Parathyroid adenoma (tissue), 2 donors: ENCODE data around the gene BCOR.

Experiments
- H2AFZ ChIP-seq: fragments of 300-600 bp; sonication (generic); one replicate; pipeline ENCODE4 v1.7.0; 2017; ENCODE audit warnings: antibody characterized with exemption, mild to moderate bottlenecking
- H3K27ac ChIP-seq: fragments of 300-600 bp; sonication (generic); one replicate; pipeline ENCODE4 v1.7.0; 2017
- H3K27me3 ChIP-seq: fragments of 300-600 bp; sonication (generic); one replicate; pipeline ENCODE4 v1.7.0; 2017; ENCODE audit warnings: low read length; ENCODE audit not compliant: control insufficient read depth, insufficient read depth
- H3K36me3 ChIP-seq: fragments of 300-600 bp; sonication (generic); one replicate; pipeline ENCODE4 v1.7.0; 2017; ENCODE audit warnings: low read length; ENCODE audit not compliant: control insufficient read depth, insufficient read depth
- H3K4me1 ChIP-seq: fragments of 300-600 bp; sonication (generic); one replicate; pipeline ENCODE4 v1.7.0; 2017; ENCODE audit warnings: control low read depth
- H3K4me2 ChIP-seq: fragments of 300-600 bp; sonication (generic); one replicate; pipeline ENCODE4 v1.7.0; 2017; ENCODE audit warnings: low read length
- H3K4me3 ChIP-seq: fragments of 300-600 bp; sonication (generic); one replicate; pipeline ENCODE4 v1.7.0; 2017; ENCODE audit warnings: low read depth, low read length
- H3K79me2 ChIP-seq: fragments of 300-600 bp; sonication (generic); one replicate; pipeline ENCODE4 v1.7.0; 2017; ENCODE audit warnings: control low read depth
- H3K9ac ChIP-seq: fragments of 300-600 bp; sonication (generic); one replicate; pipeline ENCODE4 v1.7.0; 2017; ENCODE audit warnings: mild to moderate bottlenecking
- H3K9me3 ChIP-seq: fragments of 300-600 bp; sonication (generic); one replicate; pipeline ENCODE4 v1.7.0; 2017; ENCODE audit warnings: low read length; ENCODE audit not compliant: control insufficient read depth
- CTCF ChIP-seq: fragments of 300-600 bp; sonication (generic); IDR thresholded peaks from one replicate; pipeline ENCODE4 v1.7.0; 2017; ENCODE audit warnings: antibody characterized with exemption, mild to moderate bottlenecking
- donor health status: primary hyperparathyroidism.

Gene BCOR

DNA sequence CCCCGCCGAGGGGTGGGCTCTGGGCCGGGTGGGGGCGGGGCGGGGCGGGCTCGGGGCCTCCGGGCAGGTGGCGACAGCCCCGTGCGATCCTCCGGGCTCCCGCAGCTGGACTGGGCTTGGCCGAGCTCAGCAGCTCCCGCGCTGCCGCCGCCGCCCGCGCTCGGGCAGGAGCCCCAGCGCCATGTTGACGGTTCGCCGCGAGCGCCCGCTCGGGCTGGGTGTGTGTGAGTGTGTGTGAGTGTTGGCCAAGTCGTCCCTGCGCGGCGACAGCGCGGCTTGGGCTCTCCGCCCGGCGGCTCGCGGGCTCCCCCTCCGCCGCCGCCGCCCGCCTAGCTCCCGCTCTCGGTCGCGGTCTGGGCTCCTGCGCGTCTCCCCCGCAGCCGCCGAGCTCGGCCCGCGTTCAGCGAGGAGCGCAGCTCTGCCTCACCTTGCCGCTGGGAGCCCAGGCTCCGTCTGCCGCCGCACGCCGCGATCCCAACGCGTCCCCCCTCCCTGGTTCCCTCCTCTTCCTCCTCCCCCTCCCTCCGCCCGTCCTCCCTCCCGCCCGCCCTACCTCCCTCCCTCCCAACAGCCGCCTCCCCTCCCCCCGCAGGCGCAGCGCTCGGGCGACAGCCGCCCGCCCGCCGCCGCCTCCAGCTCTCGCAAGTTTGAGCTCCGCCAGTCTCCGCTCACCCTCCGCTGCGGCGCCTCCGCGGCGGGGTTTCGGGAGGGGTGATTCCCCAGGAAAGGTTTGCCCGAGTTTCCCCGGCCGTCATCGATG, at the start of gene BCOR:
Gene BCOR, minus strand, starts transcription at position 455 of the 760 bp plus-strand sequence. CDS start 20,029 bp downstream, outside the sequence.
- H3K9me3 ChIP-seq, result no peaks in the 10 kb centered on the region
- no peaks in the 10 kb centered on the region for H3K4me1 ChIP-seq
- H3K4me2 ChIP-seq, result peak within 1 kb of the TSS; percentile 70
- H3K27me3 ChIP-seq, result no peaks in the 10 kb centered on the region
- no peaks in the 10 kb centered on the region for H3K36me3 ChIP-seq
- peaks cover 4% of the 10 kb centered on the region for H3K79me2 ChIP-seq
- peak within 1 kb of the TSS; percentile 60 for H3K4me3 ChIP-seq
- H3K9ac ChIP-seq, result no peak within 1 kb of the TSS
- H2AFZ ChIP-seq, result peak within 1 kb of the TSS; percentile 62
- H3K27ac ChIP-seq, result peak within 1 kb of the TSS; percentile 83
- no peak for TF ChIP-seq CTCF

- Histone ChIP-seq H3K9me3 (no peaks in the 10 kb centered on the region), H2AFZ (no peak overlapping the region), H3K9ac (no peak overlapping the region), H3K4me2 (no peak overlapping the region), H3K4me3 (no peak overlapping the region), H3K4me1 (no peaks in the 10 kb centered on the region), H3K36me3 (no peaks in the 10 kb centered on the region), H3K27ac (no peak overlapping the region), H3K79me2 (no peaks in the 10 kb centered on the region), H3K27me3 (no peaks in the 10 kb centered on the region)
- no peak for TF ChIP-seq CTCF
These were observed 49.6 kb upstream of the BCOR start for GRCh38 chrX:40147126-40147952.

GRCh38 chrX:40146262-40147125, 48.7 kb upstream of the BCOR start:
- H3K79me2 ChIP-seq, result no peaks in the 10 kb centered on the region
- H2AFZ ChIP-seq, result peak overlapping the region; percentile 70
- H3K36me3 ChIP-seq, result no peaks in the 10 kb centered on the region
- no peaks in the 10 kb centered on the region for H3K9me3 ChIP-seq
- H3K4me3 ChIP-seq, result peak overlapping the region; percentile 46
- H3K4me2 ChIP-seq, result peak overlapping the region; percentile 72
- H3K9ac ChIP-seq, result no peak overlapping the region
- no peaks in the 10 kb centered on the region for H3K4me1 ChIP-seq
- no peak for TF ChIP-seq CTCF
- H3K27ac ChIP-seq, result no peak overlapping the region
- H3K27me3 ChIP-seq, result no peaks in the 10 kb centered on the region

GRCh38 chrX:40145923-40146261, 48.1 kb upstream of the BCOR start:
- H3K4me1 ChIP-seq, result no peaks in the 10 kb centered on the region
- TF ChIP-seq CTCF, result no peak
- H3K27ac ChIP-seq, result no peak overlapping the region
- peak overlapping the region; percentile 72 for H3K4me2 ChIP-seq
- H3K27me3 ChIP-seq, result no peaks in the 10 kb centered on the region
- peak overlapping the region; percentile 46 for H3K4me3 ChIP-seq
- H3K9ac ChIP-seq, result no peak overlapping the region
- no peaks in the 10 kb centered on the region for H3K36me3 ChIP-seq
- H3K79me2 ChIP-seq, result no peaks in the 10 kb centered on the region
- no peaks in the 10 kb centered on the region for H3K9me3 ChIP-seq
- peak overlapping the region; percentile 70 for H2AFZ ChIP-seq
